HEK293T (cell line): ENCODE results near the gene NME8.
A peak's percentile ranks its signal among the peaks of the same experiment; 100 is the strongest.

ENCODE experiments used
- CTCF ChIA-PET: fragments of 350-600 bp; formaldehyde crosslinking; extraction: SDS; loops from one replicate; lab custom pipeline; 2021; ENCODE audit warnings: antibody characterized with exemption, inconsistent platforms; lab: Yijun Ruan, JAX
- POLR2A ChIA-PET: fragments of 350-600 bp; formaldehyde crosslinking; extraction: SDS; loops from one replicate; lab custom pipeline; 2020; ENCODE audit warnings: antibody characterized with exemption, inconsistent platforms; lab: Yijun Ruan, JAX
- DNase-seq: peaks from one replicate; pipeline ENCODE4 v3.0.0; 2012; ENCODE audit warnings: mixed read lengths; ENCODE audit errors: extremely low spot score
- ARNT ChIP-seq: fragments of 450-650 bp; IDR thresholded peaks from 2 replicates; pipeline ENCODE4 v1.6.1; 2017; ENCODE audit warnings: mild to moderate bottlenecking
- BHLHE40 ChIP-seq: fragments of 450-650 bp; IDR thresholded peaks from 2 replicates; pipeline ENCODE4 v1.6.1; 2016; ENCODE audit warnings: mild to moderate bottlenecking, moderate library complexity, borderline replicate concordance
- CTBP1 ChIP-seq: fragments of 450-650 bp; IDR thresholded peaks from 2 replicates; pipeline ENCODE4 v1.6.1; 2016; ENCODE audit warnings: borderline replicate concordance
- ELF4 ChIP-seq: fragments of 450-650 bp; IDR thresholded peaks from 2 replicates; pipeline ENCODE4 v1.6.1; 2017; ENCODE audit warnings: antibody characterized with exemption
- FOXA1 ChIP-seq: fragments of 450-650 bp; IDR thresholded peaks from 2 replicates; pipeline ENCODE4 v1.6.1; 2016; ENCODE audit warnings: mild to moderate bottlenecking
- FOXK2 ChIP-seq: fragments of 450-650 bp; IDR thresholded peaks from 2 replicates; pipeline ENCODE4 v1.6.1; 2016; ENCODE audit warnings: mild to moderate bottlenecking
- FOXM1 ChIP-seq: fragments of 450-650 bp; IDR thresholded peaks from 2 replicates; pipeline ENCODE4 v1.6.1; 2017; ENCODE audit warnings: mild to moderate bottlenecking, borderline replicate concordance
- HDGF ChIP-seq: fragments of 450-650 bp; IDR thresholded peaks from 2 replicates; pipeline ENCODE4 v1.6.1; 2017; ENCODE audit warnings: antibody characterized with exemption, borderline replicate concordance
- L3MBTL2 ChIP-seq: fragments of 450-650 bp; conservative IDR thresholded peaks from 2 replicates; pipeline ENCODE4 v1.6.1; 2016; ENCODE audit warnings: mild to moderate bottlenecking
- LEF1 ChIP-seq: fragments of 450-650 bp; IDR thresholded peaks from 2 replicates; pipeline ENCODE4 v1.6.1; 2017; ENCODE audit warnings: mild to moderate bottlenecking, borderline replicate concordance
- NFRKB ChIP-seq: fragments of 450-650 bp; IDR thresholded peaks from 2 replicates; pipeline ENCODE4 v1.6.1; 2016; ENCODE audit warnings: mild to moderate bottlenecking, moderate library complexity
- PKNOX1 ChIP-seq: fragments of 450-650 bp; IDR thresholded peaks from 2 replicates; pipeline ENCODE4 v1.6.1; 2016
- SP1 ChIP-seq: fragments of 450-650 bp; IDR thresholded peaks from 2 replicates; pipeline ENCODE4 v1.6.1; 2017
- SUZ12 ChIP-seq: fragments of 450-650 bp; IDR thresholded peaks from 2 replicates; pipeline ENCODE4 v1.6.1; 2016; ENCODE audit warnings: mild to moderate bottlenecking
- TARDBP ChIP-seq: fragments of 450-650 bp; IDR thresholded peaks from 2 replicates; pipeline ENCODE4 v1.6.1; 2016
- ZNF384 ChIP-seq: fragments of 450-650 bp; IDR thresholded peaks from 2 replicates; pipeline ENCODE4 v1.6.1; 2016

The NME8 gene

GRCh38 chr7:37920849-37921805 is 72.7 kb downstream of the NME8 start:
- CTCF ChIA-PET: interaction anchor here (1.3 kb wide), 1 partner anchor 424 kb away, joined by 5 read pairs; no protein-coding TSS in a partner anchor
- DNase-seq: peak; percentile 20
- POLR2A ChIA-PET: interaction anchor here (1.0 kb wide), 1 partner anchor 10 kb away, joined by 3 read pairs; no protein-coding TSS in a partner anchor
- TF ChIP-seq L3MBTL2 (peak; percentile 46), FOXA1 (no peak)

GRCh38 chr7:37921876-37922275 is 73.5 kb downstream of the NME8 start:
- ChIA-PET CTCF (interaction anchor here (1.3 kb wide), 1 partner anchor 424 kb away, joined by 5 read pairs; no protein-coding TSS in a partner anchor), POLR2A (interaction anchor here (1.0 kb wide), 1 partner anchor 9 kb away, joined by 3 read pairs; no protein-coding TSS in a partner anchor)
- TF ChIP-seq CTBP1: no peak
- no peak for TF ChIP-seq NFRKB
- no peak for TF ChIP-seq FOXM1
- no peak for TF ChIP-seq SUZ12
- TF ChIP-seq FOXK2: no peak
- no peak for TF ChIP-seq ARNT
- TF ChIP-seq L3MBTL2: no peak
- TF ChIP-seq ZNF384: no peak
- TF ChIP-seq PKNOX1: no peak
- TF ChIP-seq FOXA1: no peak
- no peak for TF ChIP-seq TARDBP
- TF ChIP-seq ELF4: no peak
- TF ChIP-seq HDGF: no peak
- no peak for TF ChIP-seq BHLHE40
- no peak for TF ChIP-seq LEF1
- TF ChIP-seq SP1: no peak
- DNase-seq: no peak

GRCh38 chr7:37923996-37924395 is 75.6 kb downstream of the NME8 start:
- TF ChIP-seq FOXM1 (no peak), TARDBP (no peak), PKNOX1 (no peak), HDGF (no peak), NFRKB (no peak), LEF1 (no peak), FOXA1 (no peak), ZNF384 (no peak)
- ChIA-PET CTCF (no interaction called here), POLR2A (no interaction called here)

GRCh38 chr7:37924491-37925041 is 76.2 kb downstream of the NME8 start:
- CTCF ChIA-PET: no interaction called here

More at GRCh38 chr7:37923996-37924395, 75.6 kb downstream of the NME8 start:
- DNase-seq: no peak

GRCh38 chr7:37925620-37926019 is 77.2 kb downstream of the NME8 start:
- no peak for DNase-seq
- no peak for TF ChIP-seq L3MBTL2
- no peak for TF ChIP-seq HDGF
- TF ChIP-seq SP1: no peak
- no peak for TF ChIP-seq TARDBP
- TF ChIP-seq FOXK2: no peak
- TF ChIP-seq ARNT: no peak
- no peak for TF ChIP-seq ZNF384
- TF ChIP-seq SUZ12: no peak
- TF ChIP-seq NFRKB: no peak
- TF ChIP-seq PKNOX1: no peak
- no peak for TF ChIP-seq FOXA1
- no peak for TF ChIP-seq BHLHE40
- TF ChIP-seq LEF1: no peak
- TF ChIP-seq CTBP1: no peak
- TF ChIP-seq FOXM1: no peak
- TF ChIP-seq ELF4: no peak
- POLR2A ChIA-PET: no interaction called here
- CTCF ChIA-PET: no interaction called here

More at GRCh38 chr7:37924491-37925041, 76.2 kb downstream of the NME8 start:
- POLR2A ChIA-PET: no interaction called here
- no peak for DNase-seq
- TF ChIP-seq FOXM1 (no peak), CTBP1 (no peak), ELF4 (no peak), BHLHE40 (no peak), ARNT (no peak), ZNF384 (no peak), L3MBTL2 (no peak)
